Panc1 (cell line): ENCODE data around the gene SGPP2. TPM values are rescaled to one million over a fixed set of nuclear protein-coding genes. Genes with fewer than 3 reads are reported as not detected.

Experiments
- ATAC-seq: fragments of 200-7000 bp; cut with Tn5 transposase; 2 replicates; pipeline ENCODE4 v1.9.1; 2020; ENCODE audit warnings: mild to moderate bottlenecking, moderate library complexity
- BruUV-seq: library from RNA; stranded (reverse); fragments of 400-500 nt; replicated peaks from 2 replicates; lab custom pipeline; 2021; lab: Mats Ljungman, UMichigan
- CTCF ChIA-PET: fragments of 300-600 bp; sonication (Branson Sonifier 250); formaldehyde crosslinking; loops from one replicate; lab custom pipeline; 2022; ENCODE audit warnings: antibody characterized with exemption; lab: Charles Lee
- POLR2A ChIA-PET: fragments of 300-600 bp; sonication (Branson Sonifier 250); formaldehyde crosslinking; loops from one replicate; lab custom pipeline; 2022; ENCODE audit warnings: antibody characterized with exemption; lab: Charles Lee
- DNase-seq: peaks from one replicate; pipeline ENCODE4 v3.0.0-alpha.2; 2010; ENCODE audit warnings: low read depth, low spot score
- H3K27ac ChIP-seq: 2 replicates; pipeline ENCODE4 v1.5.1; 2011; ENCODE audit warnings: mild to moderate bottlenecking, low read length, inconsistent platforms
- H3K27me3 ChIP-seq: fragments of 200-500 bp; sonication (Bioruptor generic); 2 replicates; pipeline ENCODE4 v1.6.0; 2014; ENCODE audit warnings: low read length, inconsistent platforms; ENCODE audit not compliant: control insufficient read depth, insufficient read depth
- H3K36me3 ChIP-seq: fragments of 200-500 bp; sonication (Bioruptor generic); 2 replicates; pipeline ENCODE4 v1.5.1; 2014; ENCODE audit warnings: inconsistent platforms, mild to moderate bottlenecking, low read length, moderate library complexity; ENCODE audit not compliant: control insufficient read depth, insufficient read depth
- H3K4me1 ChIP-seq: 2 replicates; pipeline ENCODE4 v1.5.1; 2011; ENCODE audit warnings: inconsistent platforms, mild to moderate bottlenecking, low read length, moderate library complexity; ENCODE audit not compliant: control insufficient read depth, insufficient read depth
- H3K4me3 ChIP-seq, 2 experiments: 2 replicates each; pipeline ENCODE4 v1.5.1; 2011 to 2012; ENCODE audit warnings: low read depth in 2 of 2, low read length in 2 of 2, mild to moderate bottlenecking in 2 of 2, inconsistent platforms in 1 of 2, moderate library complexity in 1 of 2
- H3K9me3 ChIP-seq: fragments of 200-500 bp; sonication (Bioruptor generic); 2 replicates; pipeline ENCODE4 v1.5.1; 2014; ENCODE audit warnings: low read depth, mild to moderate bottlenecking, inconsistent platforms, low read length, moderate library complexity; ENCODE audit not compliant: control insufficient read depth, insufficient read depth
- POLR2AphosphoS5 ChIP-seq: IDR thresholded peaks from 2 replicates; pipeline ENCODE4 v1.6.1; 2012; ENCODE audit warnings: mild to moderate bottlenecking, low read depth, low read length, moderate library complexity
- SIN3A ChIP-seq: IDR thresholded peaks from 2 replicates; pipeline ENCODE4 v1.6.1; 2012; ENCODE audit warnings: low read depth, mild to moderate bottlenecking, low read length, moderate library complexity, borderline replicate concordance; ENCODE audit not compliant: insufficient read depth
- TCF7L2 ChIP-seq: IDR thresholded peaks from 2 replicates; pipeline ENCODE4 v1.6.1; 2011; ENCODE audit warnings: mild to moderate bottlenecking, low read depth, low read length, inconsistent platforms
- in situ Hi-C: cut with HindIII; loops from 2 replicates; pipeline ENCODE4 v1.10.0; 2016; ENCODE audit warnings: low sequenced_read_pairs, low pct_unique_long_range_greater_than_20kb
- intact Hi-C: fragments of 100-400 bp; cut with micrococcal nuclease; formaldehyde crosslinking; loops from one replicate; pipeline ENCODE4 v1.10.0; 2022; ENCODE audit not compliant: unreplicated experiment
- total RNA-seq: library from RNA; stranded (reverse); gene quantifications from one replicate; pipeline ENCODE4 v1.2.1, GENCODE V29; 2021; ENCODE audit not compliant: unreplicated experiment
- TF ChIP-seq, protein P1 (sequence below): fragments of 450-650 bp; IDR thresholded peaks from 2 replicates; pipeline ENCODE4 v1.5.1; 2017; ENCODE audit warnings: mild to moderate bottlenecking
- TF ChIP-seq, protein P2 (sequence below), 2 experiments: IDR thresholded peaks; 2 replicates each; pipeline ENCODE4 v1.6.1; 2011 to 2012; ENCODE audit warnings: low read depth in 2 of 2, control low read depth in 1 of 2, low read length in 1 of 2, mild to moderate bottlenecking in 1 of 2, moderate library complexity in 1 of 2; ENCODE audit not compliant: insufficient read depth in 1 of 2

SGPP2 gene
- total RNA-seq, 1 experiment from 2014 or later = 0.05 TPM

DNA sequence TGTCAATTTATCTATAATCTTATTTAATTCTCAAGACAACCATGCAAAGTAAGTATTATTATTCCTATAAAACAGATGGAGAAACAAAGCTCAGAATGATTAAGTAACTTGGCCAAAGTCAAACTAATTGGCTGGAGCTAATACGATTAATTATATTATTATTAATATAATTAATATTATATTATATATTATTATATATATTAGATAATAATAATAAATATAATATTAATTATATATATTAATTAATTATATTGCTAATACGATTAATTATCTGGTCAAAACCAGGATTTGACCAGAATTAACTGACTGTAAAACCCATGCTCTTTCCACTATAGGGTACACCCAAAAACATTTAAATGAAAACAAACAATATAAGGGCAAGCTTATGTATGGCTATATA, 179.2 kb downstream of the SGPP2 start:
- DNase-seq (no peak), ATAC-seq (no peak)
- in situ Hi-C loops = no loop called here

DNA sequence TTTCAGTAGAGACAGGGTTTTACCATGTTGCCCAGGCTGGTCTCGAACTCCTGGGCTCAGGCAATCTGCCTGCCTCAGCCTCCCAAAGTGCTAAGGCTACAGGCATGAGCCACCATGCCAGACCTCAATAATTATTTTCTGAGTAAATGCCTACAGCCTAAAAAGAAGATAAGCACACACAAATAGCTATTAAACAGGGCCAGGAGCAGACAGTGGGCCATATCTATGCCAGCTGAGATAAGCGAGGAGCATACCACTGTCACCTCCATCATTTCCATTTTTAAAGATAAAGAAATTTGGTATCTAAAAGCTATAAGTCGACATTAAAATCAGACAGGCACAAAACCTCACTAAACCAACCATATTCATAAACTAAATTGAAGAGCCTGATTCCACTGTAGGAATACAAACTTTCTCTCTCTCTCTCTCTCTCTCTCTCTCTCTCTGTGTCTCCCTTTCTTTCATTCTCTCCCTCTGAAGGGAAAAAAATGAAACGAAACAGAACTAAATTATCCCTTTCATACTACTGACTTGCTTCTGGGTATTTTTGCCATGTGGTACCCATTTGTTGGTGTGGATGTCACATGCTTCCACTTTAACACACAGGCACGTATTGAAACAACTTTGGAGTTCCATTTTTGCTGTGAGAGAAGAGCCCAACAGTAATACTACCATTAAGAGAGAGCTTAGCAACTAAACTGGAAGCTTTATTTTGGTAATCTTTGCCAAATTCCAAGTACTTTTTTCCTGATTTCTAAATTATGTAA, 180.6 kb downstream of the SGPP2 start:
- POLR2A ChIA-PET = no interaction called here
- intact Hi-C loops (no loop called here), in situ Hi-C loops (no loop called here)
- CTCF ChIA-PET = interaction anchor here (0.7 kb wide), 1 partner anchor 10 kb away, joined by 14 read pairs; no protein-coding TSS in a partner anchor
- DNase-seq (no peak), ATAC-seq (no peak)
- no peaks in the 10 kb centered on the region for H3K4me1 ChIP-seq
- H3K36me3 ChIP-seq = peaks cover 12% of the 10 kb centered on the region
- no peaks in the 10 kb centered on the region for H3K9me3 ChIP-seq
- no peaks in the 10 kb centered on the region for H3K27me3 ChIP-seq
- H3K4me3 ChIP-seq = no peak overlapping the region
- BruUV-seq = no TSS peak
- TF ChIP-seq, protein P1, sequence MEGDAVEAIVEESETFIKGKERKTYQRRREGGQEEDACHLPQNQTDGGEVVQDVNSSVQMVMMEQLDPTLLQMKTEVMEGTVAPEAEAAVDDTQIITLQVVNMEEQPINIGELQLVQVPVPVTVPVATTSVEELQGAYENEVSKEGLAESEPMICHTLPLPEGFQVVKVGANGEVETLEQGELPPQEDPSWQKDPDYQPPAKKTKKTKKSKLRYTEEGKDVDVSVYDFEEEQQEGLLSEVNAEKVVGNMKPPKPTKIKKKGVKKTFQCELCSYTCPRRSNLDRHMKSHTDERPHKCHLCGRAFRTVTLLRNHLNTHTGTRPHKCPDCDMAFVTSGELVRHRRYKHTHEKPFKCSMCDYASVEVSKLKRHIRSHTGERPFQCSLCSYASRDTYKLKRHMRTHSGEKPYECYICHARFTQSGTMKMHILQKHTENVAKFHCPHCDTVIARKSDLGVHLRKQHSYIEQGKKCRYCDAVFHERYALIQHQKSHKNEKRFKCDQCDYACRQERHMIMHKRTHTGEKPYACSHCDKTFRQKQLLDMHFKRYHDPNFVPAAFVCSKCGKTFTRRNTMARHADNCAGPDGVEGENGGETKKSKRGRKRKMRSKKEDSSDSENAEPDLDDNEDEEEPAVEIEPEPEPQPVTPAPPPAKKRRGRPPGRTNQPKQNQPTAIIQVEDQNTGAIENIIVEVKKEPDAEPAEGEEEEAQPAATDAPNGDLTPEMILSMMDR = no peak
- TF ChIP-seq SIN3A = no peak
- no peak for TF ChIP-seq TCF7L2
- TF ChIP-seq, protein P2, sequence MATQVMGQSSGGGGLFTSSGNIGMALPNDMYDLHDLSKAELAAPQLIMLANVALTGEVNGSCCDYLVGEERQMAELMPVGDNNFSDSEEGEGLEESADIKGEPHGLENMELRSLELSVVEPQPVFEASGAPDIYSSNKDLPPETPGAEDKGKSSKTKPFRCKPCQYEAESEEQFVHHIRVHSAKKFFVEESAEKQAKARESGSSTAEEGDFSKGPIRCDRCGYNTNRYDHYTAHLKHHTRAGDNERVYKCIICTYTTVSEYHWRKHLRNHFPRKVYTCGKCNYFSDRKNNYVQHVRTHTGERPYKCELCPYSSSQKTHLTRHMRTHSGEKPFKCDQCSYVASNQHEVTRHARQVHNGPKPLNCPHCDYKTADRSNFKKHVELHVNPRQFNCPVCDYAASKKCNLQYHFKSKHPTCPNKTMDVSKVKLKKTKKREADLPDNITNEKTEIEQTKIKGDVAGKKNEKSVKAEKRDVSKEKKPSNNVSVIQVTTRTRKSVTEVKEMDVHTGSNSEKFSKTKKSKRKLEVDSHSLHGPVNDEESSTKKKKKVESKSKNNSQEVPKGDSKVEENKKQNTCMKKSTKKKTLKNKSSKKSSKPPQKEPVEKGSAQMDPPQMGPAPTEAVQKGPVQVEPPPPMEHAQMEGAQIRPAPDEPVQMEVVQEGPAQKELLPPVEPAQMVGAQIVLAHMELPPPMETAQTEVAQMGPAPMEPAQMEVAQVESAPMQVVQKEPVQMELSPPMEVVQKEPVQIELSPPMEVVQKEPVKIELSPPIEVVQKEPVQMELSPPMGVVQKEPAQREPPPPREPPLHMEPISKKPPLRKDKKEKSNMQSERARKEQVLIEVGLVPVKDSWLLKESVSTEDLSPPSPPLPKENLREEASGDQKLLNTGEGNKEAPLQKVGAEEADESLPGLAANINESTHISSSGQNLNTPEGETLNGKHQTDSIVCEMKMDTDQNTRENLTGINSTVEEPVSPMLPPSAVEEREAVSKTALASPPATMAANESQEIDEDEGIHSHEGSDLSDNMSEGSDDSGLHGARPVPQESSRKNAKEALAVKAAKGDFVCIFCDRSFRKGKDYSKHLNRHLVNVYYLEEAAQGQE (IDR thresholded peaks at IDR 0.05; ENCODE audit: insufficient read depth in 1 of 2, low read depth in 2 of 2, low read length in 1 of 2) = no peak
- TF ChIP-seq POLR2AphosphoS5 = no peak
- H3K27ac ChIP-seq = no peak overlapping the region

More for the DNA sequence above, 179.2 kb downstream of the SGPP2 start:
- TF ChIP-seq SIN3A (no peak), POLR2AphosphoS5 (no peak), TCF7L2 (no peak)
- TF ChIP-seq, protein P1 = no peak
- TF ChIP-seq, protein P2 (IDR thresholded peaks at IDR 0.05; ENCODE audit: insufficient read depth in 1 of 2, low read depth in 2 of 2, low read length in 1 of 2) = no peak
- no peaks in the 10 kb centered on the region for H3K27me3 ChIP-seq
- BruUV-seq = no TSS peak
- H3K4me1 ChIP-seq = no peaks in the 10 kb centered on the region
- intact Hi-C loops = no loop called here
- ChIA-PET CTCF (no interaction called here), POLR2A (interaction anchor here (0.6 to 0.9 kb wide), 2 partner anchors 12 to 26 kb away, joined by 3 to 6 read pairs; no protein-coding TSS in a partner anchor)
- peaks cover 20% of the 10 kb centered on the region for H3K36me3 ChIP-seq
- no peak overlapping the region for H3K4me3 ChIP-seq
- no peaks in the 10 kb centered on the region for H3K9me3 ChIP-seq
- no peak overlapping the region for H3K27ac ChIP-seq
